SK-N-SH treated with all-trans-retinoic acid at 6 μM for 48 hours (cell line): ENCODE measurements around the gene CTTN.

Experiments
- PPARA ChIP-seq: fragments of 250-450 bp; sonication (Bioruptor Pico); IDR thresholded peaks from 2 replicates; pipeline ENCODE4 v1.5.0; 2020; ENCODE audit warnings: mild to moderate bottlenecking, borderline replicate concordance
- ZFP3 ChIP-seq: fragments of 250-450 bp; sonication (Bioruptor Pico); IDR thresholded peaks from 2 replicates; pipeline ENCODE4 v1.5.0; 2020; ENCODE audit warnings: mild to moderate bottlenecking, moderate library complexity
- ZFP30 ChIP-seq: fragments of 450-650 bp; formaldehyde crosslinking; IDR thresholded peaks from 2 replicates; pipeline ENCODE4 v1.5.0; 2022; ENCODE audit warnings: mild to moderate bottlenecking, moderate library complexity
- ZNF8 ChIP-seq: fragments of 450-650 bp; formaldehyde crosslinking; IDR thresholded peaks from 2 replicates; pipeline ENCODE4 v1.5.0; 2020; ENCODE audit warnings: mild to moderate bottlenecking, moderate library complexity
- TF ChIP-seq, protein P1 (sequence below): fragments of 250-450 bp; sonication (Bioruptor Pico); IDR thresholded peaks from 2 replicates; pipeline ENCODE4 v1.8.0; 2020; ENCODE audit warnings: mild to moderate bottlenecking, moderate library complexity, borderline replicate concordance

DNA sequence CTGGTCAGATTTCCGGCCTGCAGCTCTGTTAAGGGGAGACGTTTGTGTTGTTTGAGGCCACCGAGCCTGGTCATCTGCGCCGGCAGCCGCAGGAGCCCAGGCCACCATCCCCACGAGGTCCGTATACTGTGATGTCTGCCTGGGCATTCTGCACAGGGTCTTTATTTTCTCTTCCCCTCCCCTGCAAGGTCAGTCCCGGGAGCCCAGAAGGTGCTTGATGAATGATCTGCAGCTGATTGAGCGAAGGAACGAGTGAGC is 45.4 kb downstream of the CTTN start:
- no peak for TF ChIP-seq PPARA (CRISPR knock-in tag)
- TF ChIP-seq, protein P1, sequence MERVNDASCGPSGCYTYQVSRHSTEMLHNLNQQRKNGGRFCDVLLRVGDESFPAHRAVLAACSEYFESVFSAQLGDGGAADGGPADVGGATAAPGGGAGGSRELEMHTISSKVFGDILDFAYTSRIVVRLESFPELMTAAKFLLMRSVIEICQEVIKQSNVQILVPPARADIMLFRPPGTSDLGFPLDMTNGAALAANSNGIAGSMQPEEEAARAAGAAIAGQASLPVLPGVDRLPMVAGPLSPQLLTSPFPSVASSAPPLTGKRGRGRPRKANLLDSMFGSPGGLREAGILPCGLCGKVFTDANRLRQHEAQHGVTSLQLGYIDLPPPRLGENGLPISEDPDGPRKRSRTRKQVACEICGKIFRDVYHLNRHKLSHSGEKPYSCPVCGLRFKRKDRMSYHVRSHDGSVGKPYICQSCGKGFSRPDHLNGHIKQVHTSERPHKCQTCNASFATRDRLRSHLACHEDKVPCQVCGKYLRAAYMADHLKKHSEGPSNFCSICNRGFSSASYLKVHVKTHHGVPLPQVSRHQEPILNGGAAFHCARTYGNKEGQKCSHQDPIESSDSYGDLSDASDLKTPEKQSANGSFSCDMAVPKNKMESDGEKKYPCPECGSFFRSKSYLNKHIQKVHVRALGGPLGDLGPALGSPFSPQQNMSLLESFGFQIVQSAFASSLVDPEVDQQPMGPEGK = no peak
- no peak for TF ChIP-seq ZFP3 (CRISPR knock-in tag)
- TF ChIP-seq ZNF8 (CRISPR knock-in tag) = no peak
- TF ChIP-seq ZFP30 (CRISPR knock-in tag) = no peak
